ENCODE measurements around the gene IMPA2. TPM values are rescaled to one million over a fixed set of nuclear protein-coding genes. Genes with fewer than 3 reads are reported as not detected.
A peak's percentile ranks its signal among the peaks of the same experiment; 100 is the strongest.

IMPA2 gene
- total and polyA plus RNA-seq, 2 of the 13 experiments (the other 11 are each of a cell fraction or from before 2014, with no cell fraction given), result 37.8 to 71.8 TPM

GRCh38 chr18:11981543-11982366, 448 bp downstream of the IMPA2 start (continued):
- TF ChIP-seq, protein P1, sequence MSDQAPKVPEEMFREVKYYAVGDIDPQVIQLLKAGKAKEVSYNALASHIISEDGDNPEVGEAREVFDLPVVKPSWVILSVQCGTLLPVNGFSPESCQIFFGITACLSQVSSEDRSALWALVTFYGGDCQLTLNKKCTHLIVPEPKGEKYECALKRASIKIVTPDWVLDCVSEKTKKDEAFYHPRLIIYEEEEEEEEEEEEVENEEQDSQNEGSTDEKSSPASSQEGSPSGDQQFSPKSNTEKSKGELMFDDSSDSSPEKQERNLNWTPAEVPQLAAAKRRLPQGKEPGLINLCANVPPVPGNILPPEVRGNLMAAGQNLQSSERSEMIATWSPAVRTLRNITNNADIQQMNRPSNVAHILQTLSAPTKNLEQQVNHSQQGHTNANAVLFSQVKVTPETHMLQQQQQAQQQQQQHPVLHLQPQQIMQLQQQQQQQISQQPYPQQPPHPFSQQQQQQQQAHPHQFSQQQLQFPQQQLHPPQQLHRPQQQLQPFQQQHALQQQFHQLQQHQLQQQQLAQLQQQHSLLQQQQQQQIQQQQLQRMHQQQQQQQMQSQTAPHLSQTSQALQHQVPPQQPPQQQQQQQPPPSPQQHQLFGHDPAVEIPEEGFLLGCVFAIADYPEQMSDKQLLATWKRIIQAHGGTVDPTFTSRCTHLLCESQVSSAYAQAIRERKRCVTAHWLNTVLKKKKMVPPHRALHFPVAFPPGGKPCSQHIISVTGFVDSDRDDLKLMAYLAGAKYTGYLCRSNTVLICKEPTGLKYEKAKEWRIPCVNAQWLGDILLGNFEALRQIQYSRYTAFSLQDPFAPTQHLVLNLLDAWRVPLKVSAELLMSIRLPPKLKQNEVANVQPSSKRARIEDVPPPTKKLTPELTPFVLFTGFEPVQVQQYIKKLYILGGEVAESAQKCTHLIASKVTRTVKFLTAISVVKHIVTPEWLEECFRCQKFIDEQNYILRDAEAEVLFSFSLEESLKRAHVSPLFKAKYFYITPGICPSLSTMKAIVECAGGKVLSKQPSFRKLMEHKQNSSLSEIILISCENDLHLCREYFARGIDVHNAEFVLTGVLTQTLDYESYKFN (CRISPR knock-in tag; conservative IDR thresholded peaks at IDR 0.05), result 0 out of 2 replicates have a peak, but pooled peaks have one; percentile 35
- TF ChIP-seq, protein P2, sequence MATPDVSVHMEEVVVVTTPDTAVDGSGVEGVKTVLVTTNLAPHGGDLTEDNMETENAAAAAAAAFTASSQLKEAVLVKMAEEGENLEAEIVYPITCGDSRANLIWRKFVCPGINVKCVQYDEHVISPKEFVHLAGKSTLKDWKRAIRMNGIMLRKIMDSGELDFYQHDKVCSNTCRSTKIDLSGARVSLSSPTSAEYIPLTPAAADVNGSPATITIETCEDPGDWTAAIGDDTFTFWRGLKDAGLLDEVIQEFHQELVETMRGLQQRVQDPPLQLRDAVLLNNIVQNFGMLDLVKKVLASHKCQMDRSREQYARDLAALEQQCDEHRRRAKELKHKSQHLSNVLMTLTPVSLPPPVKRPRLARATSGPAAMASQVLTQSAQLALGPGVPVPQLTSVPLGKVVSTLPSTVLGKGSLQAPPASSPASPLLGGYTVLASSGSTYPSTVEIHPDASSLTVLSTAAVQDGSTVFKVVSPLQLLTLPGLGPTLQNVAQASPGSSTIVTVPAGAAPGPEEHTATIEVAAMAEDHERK (CRISPR knock-in tag; IDR thresholded peaks at IDR 0.05; ENCODE audit: low read depth), result no peak
- TF ChIP-seq, protein P3, sequence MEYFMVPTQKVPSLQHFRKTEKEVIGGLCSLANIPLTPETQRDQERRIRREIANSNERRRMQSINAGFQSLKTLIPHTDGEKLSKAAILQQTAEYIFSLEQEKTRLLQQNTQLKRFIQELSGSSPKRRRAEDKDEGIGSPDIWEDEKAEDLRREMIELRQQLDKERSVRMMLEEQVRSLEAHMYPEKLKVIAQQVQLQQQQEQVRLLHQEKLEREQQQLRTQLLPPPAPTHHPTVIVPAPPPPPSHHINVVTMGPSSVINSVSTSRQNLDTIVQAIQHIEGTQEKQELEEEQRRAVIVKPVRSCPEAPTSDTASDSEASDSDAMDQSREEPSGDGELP (IDR thresholded peaks at IDR 0.05; ENCODE audit: borderline replicate concordance, low read depth), result peak; percentile 9; the same call in 1 of the 2 replicates
- TF ChIP-seq ZNF747 (CRISPR knock-in tag; IDR thresholded peaks at IDR 0.05; ENCODE audit: borderline replicate concordance) (no peak), ZFP37 (CRISPR knock-in tag; IDR thresholded peaks at IDR 0.05; ENCODE audit: borderline replicate concordance) (no peak), ZNF350 (CRISPR knock-in tag; IDR thresholded peaks at IDR 0.05; ENCODE audit: borderline replicate concordance, low read depth) (0 out of 2 replicates have a peak, but pooled peaks have one; percentile 38), ZNF180 (CRISPR knock-in tag; IDR thresholded peaks at IDR 0.05; ENCODE audit: borderline replicate concordance, low read depth) (no peak), GFI1 (CRISPR knock-in tag; IDR thresholded peaks at IDR 0.05; ENCODE audit: borderline replicate concordance) (0 out of 2 replicates have a peak, but pooled peaks have one; percentile 16), NCOR1 (IDR thresholded peaks at IDR 0.05; ENCODE audit: borderline replicate concordance, low read length) (peak; percentile 58; the same call in 1 of the 2 replicates), CEBPB (IDR thresholded peaks at IDR 0.05; ENCODE audit: borderline replicate concordance, low read depth, low read length) (peak; percentile 22; the same call in 1 of the 2 replicates), ZNF562 (CRISPR knock-in tag; IDR thresholded peaks at IDR 0.05; ENCODE audit: borderline replicate concordance) (no peak), ZBTB37 (CRISPR knock-in tag; IDR thresholded peaks at IDR 0.05) (peak; percentile 86; the same call in 1 of the 2 replicates), JUN (CRISPR knock-in tag; IDR thresholded peaks at IDR 0.05) (no peak), ZFP41 (CRISPR knock-in tag; IDR thresholded peaks at IDR 0.05; ENCODE audit: borderline replicate concordance) (no peak), POGZ (CRISPR knock-in tag; IDR thresholded peaks at IDR 0.05) (0 out of 2 replicates have a peak, but pooled peaks have one; percentile 52), MYC (CRISPR knock-in tag; IDR thresholded peaks at IDR 0.05; ENCODE audit: borderline replicate concordance) (peak; percentile 62)
- TF ChIP-seq, protein P4, sequence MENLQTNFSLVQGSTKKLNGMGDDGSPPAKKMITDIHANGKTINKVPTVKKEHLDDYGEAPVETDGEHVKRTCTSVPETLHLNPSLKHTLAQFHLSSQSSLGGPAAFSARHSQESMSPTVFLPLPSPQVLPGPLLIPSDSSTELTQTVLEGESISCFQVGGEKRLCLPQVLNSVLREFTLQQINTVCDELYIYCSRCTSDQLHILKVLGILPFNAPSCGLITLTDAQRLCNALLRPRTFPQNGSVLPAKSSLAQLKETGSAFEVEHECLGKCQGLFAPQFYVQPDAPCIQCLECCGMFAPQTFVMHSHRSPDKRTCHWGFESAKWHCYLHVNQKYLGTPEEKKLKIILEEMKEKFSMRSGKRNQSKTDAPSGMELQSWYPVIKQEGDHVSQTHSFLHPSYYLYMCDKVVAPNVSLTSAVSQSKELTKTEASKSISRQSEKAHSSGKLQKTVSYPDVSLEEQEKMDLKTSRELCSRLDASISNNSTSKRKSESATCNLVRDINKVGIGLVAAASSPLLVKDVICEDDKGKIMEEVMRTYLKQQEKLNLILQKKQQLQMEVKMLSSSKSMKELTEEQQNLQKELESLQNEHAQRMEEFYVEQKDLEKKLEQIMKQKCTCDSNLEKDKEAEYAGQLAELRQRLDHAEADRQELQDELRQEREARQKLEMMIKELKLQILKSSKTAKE (CRISPR knock-in tag; IDR thresholded peaks at IDR 0.05; ENCODE audit: borderline replicate concordance), result no peak

All from HepG2 (cell line).